ENCODE measurements around the gene HOXA1. TPM values are rescaled to one million over a fixed set of nuclear protein-coding genes. Genes with fewer than 3 reads are reported as not detected.

Gene HOXA1
- total RNA-seq, 1 donor from 2014 or later: 3.5 TPM

GRCh38 chr7:27101171-27101956, 5.6 kb upstream of the HOXA1 start:
- Mint-ChIP-seq H3K27me3 (ENCODE audit: low read depth) (peaks cover 97% of the 10 kb centered on the region), H3K9me3 (no peaks in the 10 kb centered on the region), H3K4me3 (peak overlapping the region; percentile 99), H3K27ac (ENCODE audit: unreplicated experiment) (peak overlapping the region; percentile 99), H3K36me3 (ENCODE audit: low read depth) (peaks cover 34% of the 10 kb centered on the region), H3K4me1 (peaks cover 82% of the 10 kb centered on the region)
- no peak for DNase-seq (ENCODE audit: low read depth, low spot score)
- TF ChIP-seq, protein P1, sequence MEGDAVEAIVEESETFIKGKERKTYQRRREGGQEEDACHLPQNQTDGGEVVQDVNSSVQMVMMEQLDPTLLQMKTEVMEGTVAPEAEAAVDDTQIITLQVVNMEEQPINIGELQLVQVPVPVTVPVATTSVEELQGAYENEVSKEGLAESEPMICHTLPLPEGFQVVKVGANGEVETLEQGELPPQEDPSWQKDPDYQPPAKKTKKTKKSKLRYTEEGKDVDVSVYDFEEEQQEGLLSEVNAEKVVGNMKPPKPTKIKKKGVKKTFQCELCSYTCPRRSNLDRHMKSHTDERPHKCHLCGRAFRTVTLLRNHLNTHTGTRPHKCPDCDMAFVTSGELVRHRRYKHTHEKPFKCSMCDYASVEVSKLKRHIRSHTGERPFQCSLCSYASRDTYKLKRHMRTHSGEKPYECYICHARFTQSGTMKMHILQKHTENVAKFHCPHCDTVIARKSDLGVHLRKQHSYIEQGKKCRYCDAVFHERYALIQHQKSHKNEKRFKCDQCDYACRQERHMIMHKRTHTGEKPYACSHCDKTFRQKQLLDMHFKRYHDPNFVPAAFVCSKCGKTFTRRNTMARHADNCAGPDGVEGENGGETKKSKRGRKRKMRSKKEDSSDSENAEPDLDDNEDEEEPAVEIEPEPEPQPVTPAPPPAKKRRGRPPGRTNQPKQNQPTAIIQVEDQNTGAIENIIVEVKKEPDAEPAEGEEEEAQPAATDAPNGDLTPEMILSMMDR (conservative IDR thresholded peaks at IDR 0.05): no peak

DNA sequence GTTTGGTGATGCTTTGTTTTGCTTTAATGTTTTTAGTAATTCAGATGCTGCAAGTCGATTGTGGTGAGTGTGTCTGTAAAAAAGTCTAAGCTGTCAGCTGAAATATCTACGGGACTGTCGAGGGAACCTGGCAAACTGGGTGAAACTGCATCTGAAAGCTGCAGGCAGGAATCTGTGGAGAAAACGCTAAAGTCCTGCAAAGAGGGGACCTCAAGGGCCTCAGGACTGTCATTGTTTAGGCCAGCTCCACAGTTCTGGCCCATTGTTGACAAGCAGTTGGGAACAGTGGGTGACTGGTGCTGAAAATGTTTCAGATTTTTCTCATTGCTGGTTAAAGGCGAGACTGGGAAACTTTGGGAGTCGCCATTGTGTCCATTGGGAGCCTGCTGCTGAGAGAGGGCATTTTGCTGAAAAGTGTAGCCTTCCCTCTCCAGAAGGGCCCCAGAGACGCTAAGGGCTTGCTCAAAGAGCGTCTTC, 4.9 kb upstream of the HOXA1 start:
- peaks cover 34% of the 10 kb centered on the region for H3K36me3 Mint-ChIP-seq (ENCODE audit: low read depth)
- no peaks in the 10 kb centered on the region for H3K9me3 Mint-ChIP-seq
- no peak for DNase-seq (ENCODE audit: low read depth, low spot score)
- TF ChIP-seq, protein P1 (conservative IDR thresholded peaks at IDR 0.05): no peak
- peak overlapping the region; percentile 99 for H3K4me3 Mint-ChIP-seq
- peaks cover 78% of the 10 kb centered on the region for H3K4me1 Mint-ChIP-seq
- H3K27ac Mint-ChIP-seq (ENCODE audit: unreplicated experiment): peak overlapping the region; percentile 99
- peaks cover 94% of the 10 kb centered on the region for H3K27me3 Mint-ChIP-seq (ENCODE audit: low read depth)

GRCh38 chr7:27099453-27100370, 3.9 kb upstream of the HOXA1 start:
- peak overlapping the region; percentile 99 for H3K27ac Mint-ChIP-seq (ENCODE audit: unreplicated experiment)

GRCh38 chr7:27098578-27099451, 3.0 kb upstream of the HOXA1 start:
- Mint-ChIP-seq H3K4me3 (peak overlapping the region; percentile 99), H3K9me3 (no peaks in the 10 kb centered on the region), H3K27me3 (ENCODE audit: low read depth) (peaks cover 94% of the 10 kb centered on the region), H3K27ac (ENCODE audit: unreplicated experiment) (peak overlapping the region; percentile 98), H3K4me1 (peaks cover 79% of the 10 kb centered on the region), H3K36me3 (ENCODE audit: low read depth) (peaks cover 39% of the 10 kb centered on the region)
- DNase-seq (ENCODE audit: low read depth, low spot score): peak; percentile 32
- TF ChIP-seq, protein P1 (conservative IDR thresholded peaks at IDR 0.05): no peak

More at GRCh38 chr7:27099453-27100370, 3.9 kb upstream of the HOXA1 start:
- H3K4me1 Mint-ChIP-seq: peaks cover 80% of the 10 kb centered on the region
- no peaks in the 10 kb centered on the region for H3K9me3 Mint-ChIP-seq
- peak overlapping the region; percentile 99 for H3K4me3 Mint-ChIP-seq
- TF ChIP-seq, protein P1 (conservative IDR thresholded peaks at IDR 0.05): no peak
- peaks cover 94% of the 10 kb centered on the region for H3K27me3 Mint-ChIP-seq (ENCODE audit: low read depth)
- no peak for DNase-seq (ENCODE audit: low read depth, low spot score)
- peaks cover 36% of the 10 kb centered on the region for H3K36me3 Mint-ChIP-seq (ENCODE audit: low read depth)

Data from neural crest cell (in vitro differentiated cells).